HEK293 (cell line): ENCODE results near the gene TRMT61A.
A peak's percentile ranks its signal among the peaks of the same experiment; 100 is the strongest.

Experiments used
- ATF2 ChIP-seq: fragments of 450-650 bp; formaldehyde crosslinking; IDR thresholded peaks from 2 replicates; pipeline ENCODE4 v1.5.1; 2016; ENCODE audit warnings: missing biosample characterization, missing genetic modification characterization, low read depth
- BCL11A ChIP-seq: fragments of 450-650 bp; formaldehyde crosslinking; IDR thresholded peaks from 2 replicates; pipeline ENCODE4 v1.5.1; 2016; ENCODE audit warnings: low read depth, missing biosample characterization, missing genetic modification characterization
- GLIS1 ChIP-seq: fragments of 450-650 bp; formaldehyde crosslinking; IDR thresholded peaks from 2 replicates; pipeline ENCODE4 v1.5.1; 2016; ENCODE audit warnings: missing biosample characterization, missing genetic modification characterization
- KLF16 ChIP-seq: fragments of 450-650 bp; formaldehyde crosslinking; IDR thresholded peaks from 2 replicates; pipeline ENCODE4 v1.5.1; 2017; ENCODE audit warnings: missing biosample characterization, missing genetic modification characterization
- KLF7 ChIP-seq: fragments of 450-650 bp; formaldehyde crosslinking; IDR thresholded peaks from 2 replicates; pipeline ENCODE4 v1.5.1; 2016; ENCODE audit warnings: missing biosample characterization, missing genetic modification characterization, borderline replicate concordance
- PRDM4 ChIP-seq: fragments of 450-650 bp; formaldehyde crosslinking; IDR thresholded peaks from 2 replicates; pipeline ENCODE4 v1.5.1; 2017; ENCODE audit warnings: missing biosample characterization, missing genetic modification characterization
- SCRT2 ChIP-seq: fragments of 450-650 bp; formaldehyde crosslinking; IDR thresholded peaks from 2 replicates; pipeline ENCODE4 v1.5.1; 2016; ENCODE audit warnings: missing biosample characterization, missing genetic modification characterization
- YY2 ChIP-seq: fragments of 450-650 bp; formaldehyde crosslinking; IDR thresholded peaks from 2 replicates; pipeline ENCODE4 v1.5.1; 2016; ENCODE audit warnings: missing biosample characterization, missing genetic modification characterization
- ZFP41 ChIP-seq: fragments of 450-650 bp; formaldehyde crosslinking; IDR thresholded peaks from 2 replicates; pipeline ENCODE4 v1.5.1; 2016; ENCODE audit warnings: missing biosample characterization, missing genetic modification characterization, borderline replicate concordance
- ZNF10 ChIP-seq: fragments of 450-650 bp; formaldehyde crosslinking; IDR thresholded peaks from 2 replicates; pipeline ENCODE4 v1.5.1; 2017; ENCODE audit warnings: missing biosample characterization, missing genetic modification characterization
- ZNF112 ChIP-seq: fragments of 450-650 bp; formaldehyde crosslinking; IDR thresholded peaks from 2 replicates; pipeline ENCODE4 v1.5.0; 2017; ENCODE audit warnings: missing biosample characterization, missing genetic modification characterization
- ZNF157 ChIP-seq: fragments of 450-650 bp; formaldehyde crosslinking; IDR thresholded peaks from 2 replicates; pipeline ENCODE4 v1.5.1; 2016; ENCODE audit warnings: missing biosample characterization, missing genetic modification characterization
- ZNF16 ChIP-seq: fragments of 450-650 bp; formaldehyde crosslinking; IDR thresholded peaks from 2 replicates; pipeline ENCODE4 v1.5.1; 2016; ENCODE audit warnings: low read depth, missing biosample characterization, missing genetic modification characterization
- ZNF175 ChIP-seq: fragments of 450-650 bp; formaldehyde crosslinking; IDR thresholded peaks from 2 replicates; pipeline ENCODE4 v1.5.1; 2016; ENCODE audit warnings: missing biosample characterization, missing genetic modification characterization
- ZNF18 ChIP-seq: fragments of 450-650 bp; formaldehyde crosslinking; IDR thresholded peaks from 2 replicates; pipeline ENCODE4 v1.5.1; 2016; ENCODE audit warnings: missing biosample characterization, missing genetic modification characterization
- ZNF184 ChIP-seq: fragments of 450-650 bp; IDR thresholded peaks from 2 replicates; pipeline ENCODE4 v1.5.1; 2018; ENCODE audit warnings: missing biosample characterization, mild to moderate bottlenecking, missing genetic modification characterization
- ZNF214 ChIP-seq: fragments of 450-650 bp; formaldehyde crosslinking; IDR thresholded peaks from 2 replicates; pipeline ENCODE4 v1.5.1; 2017; ENCODE audit warnings: missing biosample characterization, mild to moderate bottlenecking, missing genetic modification characterization, borderline replicate concordance
- ZNF223 ChIP-seq: fragments of 450-650 bp; formaldehyde crosslinking; IDR thresholded peaks from 2 replicates; pipeline ENCODE4 v1.5.1; 2016; ENCODE audit warnings: missing biosample characterization, missing genetic modification characterization
- ZNF239 ChIP-seq: fragments of 450-650 bp; formaldehyde crosslinking; IDR thresholded peaks from 2 replicates; pipeline ENCODE4 v1.5.1; 2016; ENCODE audit warnings: missing biosample characterization, missing genetic modification characterization
- ZNF248 ChIP-seq: fragments of 450-650 bp; formaldehyde crosslinking; IDR thresholded peaks from 2 replicates; pipeline ENCODE4 v1.5.1; 2017; ENCODE audit warnings: missing biosample characterization, missing genetic modification characterization
- ZNF324 ChIP-seq: fragments of 450-650 bp; formaldehyde crosslinking; IDR thresholded peaks from 2 replicates; pipeline ENCODE4 v1.5.1; 2016; ENCODE audit warnings: missing biosample characterization, missing genetic modification characterization
- ZNF391 ChIP-seq: fragments of 450-650 bp; formaldehyde crosslinking; IDR thresholded peaks from 2 replicates; pipeline ENCODE4 v1.5.1; 2016; ENCODE audit warnings: low read depth, missing biosample characterization, missing genetic modification characterization, borderline replicate concordance
- ZNF654 ChIP-seq: fragments of 450-650 bp; formaldehyde crosslinking; IDR thresholded peaks from 2 replicates; pipeline ENCODE4 v1.5.1; 2016; ENCODE audit warnings: low read depth, missing biosample characterization, missing genetic modification characterization
- ZNF664 ChIP-seq: fragments of 450-650 bp; formaldehyde crosslinking; IDR thresholded peaks from 2 replicates; pipeline ENCODE4 v1.5.1; 2016; ENCODE audit warnings: missing biosample characterization, missing genetic modification characterization
- ZNF670 ChIP-seq: fragments of 450-650 bp; formaldehyde crosslinking; IDR thresholded peaks from 2 replicates; pipeline ENCODE4 v1.5.1; 2016; ENCODE audit warnings: missing biosample characterization, missing genetic modification characterization, low read depth
- ZNF768 ChIP-seq: fragments of 450-650 bp; formaldehyde crosslinking; IDR thresholded peaks from 2 replicates; pipeline ENCODE4 v1.5.1; 2018; ENCODE audit warnings: missing biosample characterization, mild to moderate bottlenecking, missing genetic modification characterization
- ZNF837 ChIP-seq: fragments of 450-650 bp; formaldehyde crosslinking; IDR thresholded peaks from 2 replicates; pipeline ENCODE4 v1.5.1; 2016; ENCODE audit warnings: missing biosample characterization, missing genetic modification characterization
- ZSCAN5A ChIP-seq: fragments of 450-650 bp; formaldehyde crosslinking; IDR thresholded peaks from 2 replicates; pipeline ENCODE4 v1.5.1; 2016; ENCODE audit warnings: missing biosample characterization, missing genetic modification characterization
- TF ChIP-seq, protein P1 (sequence below): fragments of 450-650 bp; formaldehyde crosslinking; IDR thresholded peaks from 2 replicates; pipeline ENCODE4 v1.5.1; 2016; ENCODE audit warnings: missing biosample characterization, missing genetic modification characterization, borderline replicate concordance
- TF ChIP-seq, protein P2 (sequence below): fragments of 450-650 bp; formaldehyde crosslinking; IDR thresholded peaks from 2 replicates; pipeline ENCODE4 v1.5.1; 2016; ENCODE audit warnings: missing biosample characterization, missing genetic modification characterization

Gene TRMT61A

DNA sequence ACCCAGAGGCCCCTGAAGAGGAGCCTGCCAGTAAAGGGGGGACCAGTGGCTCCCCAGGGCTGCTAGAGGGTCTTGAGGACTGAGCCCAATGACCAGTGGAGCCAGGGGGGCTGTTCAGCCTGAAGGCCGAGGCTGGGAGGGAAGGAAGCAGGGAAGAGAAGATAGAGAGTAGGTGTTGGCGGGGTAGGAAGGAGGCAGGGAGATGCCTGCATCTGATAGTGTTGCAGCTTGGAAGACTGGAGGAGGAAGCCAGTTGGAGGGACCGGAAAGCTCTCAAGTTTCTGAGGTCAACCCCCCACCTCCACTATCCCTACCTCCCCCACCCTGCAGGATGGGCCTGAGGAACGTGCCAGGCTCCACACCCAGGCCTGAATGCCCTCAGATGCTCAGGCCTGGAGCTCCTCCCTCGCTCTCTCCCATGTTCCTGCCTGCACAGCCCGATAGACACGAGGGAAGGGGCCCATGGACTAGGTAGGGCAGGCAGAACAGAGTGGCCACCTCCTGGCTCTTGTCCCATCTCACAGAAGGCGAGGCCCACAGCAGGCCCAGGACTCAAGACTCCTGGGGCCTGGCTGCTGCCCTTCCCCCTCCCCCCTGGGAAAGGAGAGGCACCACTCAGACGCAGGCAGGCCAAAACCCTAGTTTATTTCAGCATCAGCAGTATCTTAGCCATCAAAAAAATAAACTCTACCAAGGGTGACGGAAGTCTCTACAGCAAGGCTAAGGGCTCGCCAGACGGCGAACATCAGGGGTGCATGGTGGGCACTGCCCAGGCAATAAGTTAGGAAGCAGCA is 9.8 kb upstream of the TRMT61A start (continued):
- TF ChIP-seq, protein P1, sequence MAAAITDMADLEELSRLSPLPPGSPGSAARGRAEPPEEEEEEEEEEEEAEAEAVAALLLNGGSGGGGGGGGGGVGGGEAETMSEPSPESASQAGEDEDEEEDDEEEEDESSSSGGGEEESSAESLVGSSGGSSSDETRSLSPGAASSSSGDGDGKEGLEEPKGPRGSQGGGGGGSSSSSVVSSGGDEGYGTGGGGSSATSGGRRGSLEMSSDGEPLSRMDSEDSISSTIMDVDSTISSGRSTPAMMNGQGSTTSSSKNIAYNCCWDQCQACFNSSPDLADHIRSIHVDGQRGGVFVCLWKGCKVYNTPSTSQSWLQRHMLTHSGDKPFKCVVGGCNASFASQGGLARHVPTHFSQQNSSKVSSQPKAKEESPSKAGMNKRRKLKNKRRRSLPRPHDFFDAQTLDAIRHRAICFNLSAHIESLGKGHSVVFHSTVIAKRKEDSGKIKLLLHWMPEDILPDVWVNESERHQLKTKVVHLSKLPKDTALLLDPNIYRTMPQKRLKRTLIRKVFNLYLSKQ (tag by site-specific recombination): no peak
- TF ChIP-seq ZNF16 (tag by site-specific recombination) (no peak), ZNF664 (no peak), ZNF768 (no peak), ZNF239 (tag by site-specific recombination) (no peak), YY2 (tag by site-specific recombination) (no peak), KLF16 (tag by site-specific recombination) (no peak; the same call in 1 of the 2 replicates), SCRT2 (tag by site-specific recombination) (no peak), KLF7 (tag by site-specific recombination) (peak; percentile 83; the same call in 1 of the 2 replicates), ZSCAN5A (no peak), ZNF175 (tag by site-specific recombination) (no peak), ZNF670 (tag by site-specific recombination) (no peak), ZNF214 (tag by site-specific recombination) (no peak), BCL11A (tag by site-specific recombination) (peak; percentile 99), ZNF10 (tag by site-specific recombination) (peak; percentile 72), ZNF248 (no peak), ZFP41 (tag by site-specific recombination) (no peak), ZNF837 (tag by site-specific recombination) (0 out of 2 replicates have a peak, but pooled peaks have one; percentile 26), ZNF184 (0 out of 2 replicates have a peak, but pooled peaks have one; percentile 13), ZNF157 (tag by site-specific recombination) (no peak), ZNF223 (tag by site-specific recombination) (no peak), GLIS1 (tag by site-specific recombination) (peak; percentile 91), ATF2 (tag by site-specific recombination) (no peak), PRDM4 (tag by site-specific recombination) (0 out of 2 replicates have a peak, but pooled peaks have one; percentile 8), ZNF654 (tag by site-specific recombination) (0 out of 2 replicates have a peak, but pooled peaks have one; percentile 12), ZNF391 (tag by site-specific recombination) (no peak; the same call in 1 of the 2 replicates), ZNF324 (tag by site-specific recombination) (no peak; the same call in 1 of the 2 replicates), ZNF18 (no peak), ZNF112 (tag by site-specific recombination) (no peak)
- TF ChIP-seq, protein P2, sequence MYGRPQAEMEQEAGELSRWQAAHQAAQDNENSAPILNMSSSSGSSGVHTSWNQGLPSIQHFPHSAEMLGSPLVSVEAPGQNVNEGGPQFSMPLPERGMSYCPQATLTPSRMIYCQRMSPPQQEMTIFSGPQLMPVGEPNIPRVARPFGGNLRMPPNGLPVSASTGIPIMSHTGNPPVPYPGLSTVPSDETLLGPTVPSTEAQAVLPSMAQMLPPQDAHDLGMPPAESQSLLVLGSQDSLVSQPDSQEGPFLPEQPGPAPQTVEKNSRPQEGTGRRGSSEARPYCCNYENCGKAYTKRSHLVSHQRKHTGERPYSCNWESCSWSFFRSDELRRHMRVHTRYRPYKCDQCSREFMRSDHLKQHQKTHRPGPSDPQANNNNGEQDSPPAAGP (tag by site-specific recombination): peak; percentile 68
